Measurements from ENCODE around the gene MTUS2.
A peak's percentile ranks its signal among the peaks of the same experiment; 100 is the strongest.

Gene MTUS2

GRCh38 chr13:29428310-29429181 lies 608.4 kb downstream of the MTUS2 start:
- DNase-seq: peak; percentile 75

- no peak for DNase-seq
Measured at GRCh38 chr13:29429286-29429900, 609.3 kb downstream of the MTUS2 start.

DNA sequence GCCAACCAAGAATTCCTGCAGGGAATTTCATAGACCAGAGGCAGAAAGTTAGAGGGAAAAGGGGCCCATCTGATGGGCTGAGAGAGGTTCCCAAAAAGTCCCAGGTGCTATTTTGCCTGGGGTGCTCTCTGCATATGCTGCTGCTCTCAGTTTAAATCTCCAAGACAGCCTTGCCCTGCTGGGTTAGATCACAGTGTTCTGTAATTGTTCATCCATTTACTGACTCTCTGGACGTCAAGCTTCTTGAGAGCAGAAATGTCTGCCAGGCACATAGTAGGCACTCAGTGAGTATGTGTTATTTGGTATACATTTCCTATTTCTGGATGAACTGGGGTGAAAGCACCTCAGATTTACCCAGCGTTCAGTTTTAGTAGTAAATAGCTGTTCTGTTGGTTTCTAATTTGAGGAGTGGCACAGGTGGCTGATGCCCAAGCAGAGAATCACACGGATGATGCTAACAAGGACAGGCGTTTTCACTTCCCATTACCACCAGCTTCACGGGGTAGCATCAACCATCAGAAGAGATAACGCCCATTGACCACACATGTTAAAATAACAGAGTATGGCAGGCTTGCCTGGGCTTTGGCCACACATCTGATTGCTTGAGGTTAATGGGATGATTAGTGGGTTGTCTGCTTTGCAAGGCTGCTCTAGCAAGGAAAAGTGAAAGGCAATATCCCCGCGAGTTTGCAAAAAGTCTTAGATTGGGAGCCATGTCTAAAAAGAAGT lies 614.2 kb downstream of the MTUS2 start:
- DNase-seq: no peak

DNA sequence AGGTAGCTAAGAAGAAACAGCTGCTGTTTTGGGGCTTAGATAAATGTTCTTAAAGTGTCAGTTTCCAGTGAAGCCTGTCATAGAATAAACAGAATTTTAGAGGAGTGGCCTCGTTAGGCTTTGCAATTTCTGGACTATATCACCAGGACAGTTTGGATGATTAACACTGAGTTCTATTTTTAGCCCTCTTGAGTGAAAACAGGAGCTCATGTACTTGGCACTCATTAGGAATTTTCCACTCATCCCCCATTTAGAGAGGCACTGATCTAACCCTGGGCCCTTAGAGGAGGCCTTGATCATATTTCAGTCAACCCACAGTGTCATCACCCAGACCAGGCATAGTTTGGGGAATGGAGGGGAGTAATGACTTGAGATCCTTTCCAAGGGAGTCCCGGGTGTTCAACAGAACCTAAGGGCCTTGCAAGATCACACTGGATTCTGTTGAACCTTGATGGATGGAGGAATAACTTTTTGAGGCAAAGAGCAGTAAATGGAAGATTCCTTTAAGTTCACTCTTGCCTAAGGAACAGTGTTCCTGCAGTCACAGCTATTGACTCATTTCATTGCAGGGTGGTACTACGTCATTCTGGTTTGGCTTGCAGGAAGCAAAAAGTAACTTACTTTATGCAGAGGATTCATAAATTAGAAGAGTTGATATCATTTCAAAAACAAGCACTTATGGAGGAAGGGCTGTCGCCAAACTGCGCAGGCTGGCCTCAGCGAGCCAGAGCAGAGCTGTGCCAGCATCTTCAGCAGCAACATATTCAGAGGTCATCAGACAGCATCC lies 615.2 kb downstream of the MTUS2 start:
- DNase-seq: no peak

GRCh38 chr13:29436291-29436690 lies 616.2 kb downstream of the MTUS2 start:
- no peak for DNase-seq

GRCh38 chr13:29436721-29437280 lies 616.7 kb downstream of the MTUS2 start:
- DNase-seq: no peak

- DNase-seq: no peak
Measured at GRCh38 chr13:29438769-29439168, 618.6 kb downstream of the MTUS2 start.

GRCh38 chr13:29439601-29440388 lies 619.7 kb downstream of the MTUS2 start:
- DNase-seq: no peak

DNA sequence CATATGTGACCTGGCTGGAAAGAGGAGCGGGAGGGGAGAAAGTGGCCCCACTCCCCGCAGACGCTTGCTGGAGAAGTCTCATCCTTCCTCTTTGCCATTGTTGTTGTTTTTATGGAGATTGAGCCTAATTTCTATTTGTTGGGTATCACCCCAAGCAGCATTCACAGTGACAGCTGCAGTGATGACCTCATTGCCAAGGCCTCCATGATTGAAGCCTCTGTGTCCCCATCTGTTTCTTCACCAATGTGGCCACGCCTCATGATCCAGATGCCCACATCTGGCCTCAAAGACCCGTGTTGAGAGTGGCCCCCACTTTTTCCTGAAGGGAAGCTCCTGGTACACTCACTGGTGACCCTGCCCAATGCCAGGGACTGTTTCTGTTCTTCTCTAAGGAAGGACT lies 621.2 kb downstream of the MTUS2 start:
- no peak for DNase-seq

GRCh38 chr13:29446016-29446415 lies 625.9 kb downstream of the MTUS2 start:
- no peak for DNase-seq

- DNase-seq: no peak
Measured at GRCh38 chr13:29448174-29448573, 628.0 kb downstream of the MTUS2 start.

DNA sequence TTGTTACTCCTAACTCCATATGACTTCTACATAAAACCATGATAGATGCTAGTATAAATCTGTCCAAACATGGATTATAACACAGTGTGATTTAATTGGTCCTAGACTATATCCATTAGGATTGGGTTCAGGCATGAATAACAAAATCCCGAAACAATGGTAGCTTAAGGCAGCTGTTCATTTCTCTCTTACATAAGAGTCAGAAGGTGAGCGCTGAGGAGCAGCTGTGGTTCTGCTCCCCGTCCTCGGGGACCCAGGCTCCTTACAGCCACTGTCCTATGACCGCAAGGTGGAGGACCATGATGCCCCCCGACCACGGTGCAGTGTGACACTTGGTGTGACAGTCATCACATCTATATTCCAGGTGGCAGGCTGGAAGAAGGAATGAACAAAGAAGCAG lies 629.6 kb downstream of the MTUS2 start:
- no peak for DNase-seq

GRCh38 chr13:29451976-29452375 lies 631.8 kb downstream of the MTUS2 start:
- DNase-seq: no peak

GRCh38 chr13:29452773-29453616 lies 632.9 kb downstream of the MTUS2 start:
- peak; percentile 38 for DNase-seq

DNA sequence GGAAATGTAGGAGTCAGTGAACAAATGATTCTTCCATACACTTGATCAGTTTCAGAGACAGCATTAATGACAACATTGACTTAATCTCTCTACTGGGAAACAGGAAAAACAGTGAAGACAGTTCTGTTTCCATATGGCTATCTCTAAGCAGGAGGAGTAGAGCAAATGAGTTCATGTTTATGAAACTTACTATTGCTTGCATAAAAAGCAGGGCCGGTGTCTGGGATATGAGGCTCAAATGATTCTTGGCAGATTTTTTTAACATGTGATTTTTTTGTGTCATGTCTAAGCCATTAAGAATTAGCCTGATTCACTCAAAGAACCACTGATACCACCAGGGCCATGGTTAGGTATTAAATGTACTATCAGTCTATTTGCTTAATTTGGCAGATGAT lies 633.5 kb downstream of the MTUS2 start:
- DNase-seq: no peak

- peak; percentile 58 for DNase-seq
Measured at GRCh38 chr13:29454931-29455481, 634.9 kb downstream of the MTUS2 start.

- DNase-seq: peak; percentile 96
Measured at GRCh38 chr13:29456419-29456818, 636.3 kb downstream of the MTUS2 start.

GRCh38 chr13:29457299-29457698 lies 637.2 kb downstream of the MTUS2 start:
- DNase-seq: peak; percentile 51

GRCh38 chr13:29458419-29458818 lies 638.3 kb downstream of the MTUS2 start:
- DNase-seq: no peak

DNA sequence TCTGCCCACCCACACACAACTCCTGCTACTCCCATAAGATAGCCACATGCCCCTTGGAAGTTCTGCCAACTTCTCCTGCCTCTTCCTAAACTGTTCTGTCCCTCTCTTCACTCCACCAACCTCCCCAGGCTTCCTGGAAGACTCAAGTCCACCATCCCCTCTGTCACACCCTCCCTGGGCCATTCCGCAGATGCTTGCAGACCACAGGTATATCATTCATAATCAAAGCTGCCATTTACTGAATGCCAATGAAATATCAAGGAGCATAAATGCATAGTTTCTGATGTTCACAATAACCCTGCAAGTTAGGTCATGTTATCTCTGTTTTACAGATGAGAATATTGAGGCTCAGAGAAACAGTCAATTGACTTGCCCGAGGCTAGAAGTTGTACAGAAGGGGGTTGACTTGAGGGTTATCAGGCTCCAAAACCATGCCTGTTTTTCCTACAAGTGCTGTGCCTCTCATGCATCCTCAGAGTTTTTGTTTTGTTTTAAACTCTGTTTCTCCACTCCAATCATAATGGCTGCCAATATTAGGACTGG lies 639.7 kb downstream of the MTUS2 start:
- DNase-seq: peak; percentile 89

All from hematopoietic multipotent progenitor cell treated with erythropoietin and hydrocortisone succinate and interleukin-3 and kit ligand, for 8 days (in vitro differentiated cells).